GM19463 (cell line): Measurements from ENCODE around the gene DMAP1.
"Not testable (repeated sequence)": the region's sequence is repeated elsewhere in the genome, so short reads cannot be mapped to it uniquely, and the experiment has no call there.

ENCODE experiments used
- ATAC-seq: cut with Tn5 transposase; IDR thresholded peaks from one replicate; pipeline ENCODE4 v1.9.1; 2021; ENCODE audit warnings: mild to moderate bottlenecking, moderate library complexity; ENCODE audit not compliant: unreplicated experiment

The DMAP1 gene

GRCh38 chr1:44213222-44214112 is at the start of gene DMAP1:
Gene DMAP1, plus strand, starts transcription at chr1:44213471. Its CDS starts 283 bp downstream, at chr1:44213754.
- ATAC-seq = peak; percentile 71

GRCh38 chr1:44168520-44169098 is 44.7 kb upstream of the DMAP1 start:
- no peak for ATAC-seq

GRCh38 chr1:44170281-44170823 is 42.9 kb upstream of the DMAP1 start:
- ATAC-seq = no peak

GRCh38 chr1:44174630-44175029 is 38.6 kb upstream of the DMAP1 start:
- ATAC-seq = no peak

GRCh38 chr1:44200336-44200735 is 12.9 kb upstream of the DMAP1 start:
- no peak for ATAC-seq

GRCh38 chr1:44206545-44206944 is 6.7 kb upstream of the DMAP1 start:
- not testable (repeated sequence) for ATAC-seq

GRCh38 chr1:44208226-44208625 is 5.0 kb upstream of the DMAP1 start:
- ATAC-seq = no peak

GRCh38 chr1:44210595-44210994 is 2.7 kb upstream of the DMAP1 start:
- ATAC-seq = no peak

GRCh38 chr1:44212355-44213221 is 683 bp upstream of the DMAP1 start:
- ATAC-seq = no peak

GRCh38 chr1:44217809-44218410 is 4.6 kb downstream of the DMAP1 start:
- ATAC-seq = peak; percentile 59

GRCh38 chr1:44218503-44219300 is 5.4 kb downstream of the DMAP1 start:
- ATAC-seq = no peak

- no peak for ATAC-seq
Observed at GRCh38 chr1:44219301-44219626, 6.0 kb downstream of the DMAP1 start.

- no peak for ATAC-seq
Observed at GRCh38 chr1:44220001-44220751, 6.9 kb downstream of the DMAP1 start.

- ATAC-seq = no peak
Observed at GRCh38 chr1:44220755-44221154, 7.5 kb downstream of the DMAP1 start.

GRCh38 chr1:44221769-44222168 is 8.5 kb downstream of the DMAP1 start:
- ATAC-seq = no peak

- ATAC-seq = no peak
Observed at GRCh38 chr1:44222397-44223186, 9.3 kb downstream of the DMAP1 start.

GRCh38 chr1:44223187-44223610 is 9.9 kb downstream of the DMAP1 start:
- ATAC-seq = no peak

- no peak for ATAC-seq
Observed at GRCh38 chr1:44225761-44226160, 12.5 kb downstream of the DMAP1 start.
